ENCODE data around the gene ZC3H7B.
"Not testable (repeated sequence)": the region's sequence is repeated elsewhere in the genome, so short reads cannot be mapped to it uniquely, and the experiment has no call there.

Gene ZC3H7B

DNA sequence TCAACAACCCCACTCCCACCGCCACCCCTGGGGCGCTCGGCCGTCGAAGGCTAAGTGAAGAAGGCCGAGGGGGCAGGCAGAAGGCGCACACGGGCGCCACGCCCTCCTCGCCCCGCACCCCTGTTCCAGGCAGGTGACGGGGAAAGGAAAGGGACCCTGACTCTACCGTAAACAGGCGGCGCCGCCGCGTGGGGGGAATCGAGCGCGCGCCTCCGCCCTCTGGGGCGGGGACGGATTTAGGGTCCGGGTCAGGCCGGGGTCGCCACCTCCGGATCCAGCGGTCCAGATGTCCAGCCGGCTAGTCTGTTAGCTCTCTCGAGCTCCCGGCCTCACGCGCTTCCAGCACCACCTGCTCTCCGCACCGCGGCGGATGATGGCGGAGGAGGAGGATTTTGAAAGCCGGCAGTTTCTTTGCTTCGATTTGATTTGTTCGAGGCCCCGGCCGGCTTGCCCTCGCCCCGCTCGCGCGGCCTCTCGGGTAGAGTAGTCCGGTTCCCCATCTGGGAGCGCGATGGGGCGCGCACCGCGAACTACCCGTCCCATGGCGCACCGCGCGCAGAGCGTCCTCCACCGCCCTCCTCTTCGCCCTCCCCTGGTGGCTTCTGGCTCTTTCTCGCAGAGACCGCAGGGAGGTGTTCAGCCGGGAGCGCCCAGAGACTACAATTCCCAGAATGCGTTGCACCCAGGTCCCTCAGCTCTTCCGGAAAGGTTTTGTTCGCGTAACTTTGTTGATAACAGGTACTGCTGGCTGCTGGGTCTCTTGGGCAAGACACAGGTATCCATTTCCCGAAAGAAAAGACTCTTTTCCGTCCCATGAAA, 15.3 kb upstream of the ZC3H7B start, which contains the start of gene RANGAP1:
Gene RANGAP1 (minus strand): TSS at position 368 of the 819 bp plus-strand sequence. CDS start 5,143 bp downstream, outside the sequence.
- in situ Hi-C loops (cut with HindIII; ENCODE audit: low sequenced_read_pairs) = no loop called here

DNA sequence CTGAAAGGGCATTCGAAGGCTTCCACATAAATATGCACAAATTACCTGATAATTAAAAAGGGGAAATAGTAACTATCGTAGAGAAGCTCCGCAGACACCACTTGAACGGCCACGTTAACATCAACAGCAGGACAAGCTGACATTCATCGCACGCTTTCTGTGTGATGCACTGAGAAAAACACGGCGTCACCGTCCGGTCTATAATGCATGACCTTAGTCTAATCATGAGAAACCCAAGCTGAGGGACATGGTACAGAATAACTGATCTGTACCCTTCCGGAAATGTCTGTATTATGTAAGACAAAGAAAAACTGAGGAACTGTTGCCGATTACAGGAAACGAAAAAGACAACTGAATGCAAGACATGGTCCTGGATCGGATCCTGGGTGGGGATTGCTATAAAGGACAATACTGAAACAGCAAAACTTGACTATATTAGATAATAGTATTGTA, 14.7 kb upstream of the ZC3H7B start:
- in situ Hi-C loops (cut with HindIII; ENCODE audit: low sequenced_read_pairs) = no loop called here

DNA sequence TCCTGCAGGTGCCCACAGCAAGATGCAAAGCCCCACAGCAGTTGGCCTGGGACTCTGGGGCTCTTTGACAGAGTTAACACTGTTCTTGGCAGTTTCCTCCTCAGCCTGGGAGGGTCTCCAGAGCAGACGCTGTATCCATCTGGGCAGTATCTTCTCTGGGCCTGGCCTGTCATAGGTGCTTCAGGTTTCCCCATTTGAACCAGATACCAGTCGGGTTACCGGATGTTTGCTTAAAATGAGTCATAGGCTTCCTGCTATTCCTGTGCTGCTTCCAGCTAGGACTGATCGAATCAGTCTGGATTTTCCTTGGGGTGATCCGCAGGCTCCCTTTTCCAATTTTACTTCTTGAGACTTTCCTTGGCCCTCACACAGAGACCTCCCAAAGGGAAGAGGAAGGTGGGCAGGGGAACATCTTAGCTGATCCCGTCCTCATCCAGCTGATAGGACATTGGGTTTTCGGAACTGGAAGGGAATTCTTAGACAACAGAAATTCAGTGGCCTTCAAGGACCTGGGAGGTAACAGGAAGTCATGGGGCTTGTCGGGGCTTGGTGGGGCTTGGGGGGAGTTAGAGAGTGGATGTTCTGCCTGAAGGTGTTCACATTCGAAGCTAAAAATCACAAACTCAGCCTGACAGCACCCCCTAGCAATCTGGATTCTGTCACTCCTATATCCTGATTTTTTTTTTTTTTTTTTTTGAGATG, 12.9 kb upstream of the ZC3H7B start:
- in situ Hi-C loops (cut with HindIII; ENCODE audit: low sequenced_read_pairs) = no loop called here

DNA sequence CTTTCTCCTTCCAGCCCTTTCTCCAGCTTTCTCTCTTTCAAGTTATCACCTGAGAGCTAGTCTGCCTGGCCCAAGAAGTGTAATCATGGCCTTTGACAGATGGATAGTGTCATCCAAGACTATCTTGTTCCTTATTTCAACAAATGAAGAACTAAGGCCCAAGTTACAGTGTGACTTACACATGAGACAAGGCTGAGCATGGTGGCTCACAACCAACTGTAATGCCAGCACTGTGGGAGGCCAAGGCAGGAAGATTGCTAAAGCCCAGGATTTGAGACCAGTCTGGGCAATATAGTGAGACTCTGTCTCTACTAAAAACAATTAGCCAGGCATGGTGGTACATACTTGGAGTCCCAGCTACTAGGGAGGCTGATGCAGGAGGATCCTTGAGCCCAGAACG, 11.7 kb upstream of the ZC3H7B start:
- in situ Hi-C loops (cut with HindIII; ENCODE audit: low sequenced_read_pairs) = no loop called here

DNA sequence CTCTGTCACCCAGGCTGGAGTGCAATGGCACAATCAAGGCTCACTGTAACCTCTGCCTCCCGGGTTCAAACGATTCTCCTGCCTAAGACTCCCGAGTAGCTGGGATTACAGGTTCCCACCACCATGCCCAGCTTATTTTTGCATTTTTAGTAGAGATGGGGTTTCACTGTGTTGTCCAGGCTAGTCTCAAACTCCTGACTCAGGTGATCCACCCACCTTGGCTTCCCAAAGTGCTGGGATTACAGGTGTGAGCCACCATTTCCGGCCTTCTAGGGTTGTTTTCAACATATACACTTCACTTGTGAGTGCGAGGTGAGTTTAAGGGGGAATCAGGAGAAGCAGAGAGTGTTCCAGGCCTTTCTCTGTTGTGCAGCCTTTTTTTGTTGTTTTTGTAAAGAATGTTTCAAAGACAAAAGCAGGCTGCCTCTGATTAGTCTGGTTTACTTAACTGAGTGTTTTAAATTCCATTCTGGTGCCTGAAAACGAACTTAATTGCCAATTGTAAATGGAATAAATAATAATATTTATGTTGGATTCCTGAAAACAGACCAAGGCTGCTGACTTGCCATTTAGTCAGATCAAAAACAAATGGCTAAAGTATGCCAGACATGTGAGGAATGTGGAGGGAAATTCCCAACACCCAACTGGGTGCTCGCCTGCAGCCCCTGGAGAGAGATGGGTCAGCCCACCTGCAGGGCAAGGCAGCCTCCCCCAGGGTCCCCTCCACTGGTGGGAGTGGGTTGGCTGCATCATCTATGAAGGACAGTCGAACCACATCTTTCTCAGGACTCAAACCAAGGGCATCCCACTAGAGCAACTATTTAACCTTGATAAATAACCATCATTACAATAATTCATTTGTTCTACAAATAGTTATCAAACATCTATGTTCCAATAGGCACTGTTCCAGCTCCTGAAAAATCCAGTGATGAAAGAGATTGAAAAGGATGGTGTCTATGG, 10.8 kb upstream of the ZC3H7B start:
- in situ Hi-C loops (cut with HindIII; ENCODE audit: low sequenced_read_pairs) = no loop called here

DNA sequence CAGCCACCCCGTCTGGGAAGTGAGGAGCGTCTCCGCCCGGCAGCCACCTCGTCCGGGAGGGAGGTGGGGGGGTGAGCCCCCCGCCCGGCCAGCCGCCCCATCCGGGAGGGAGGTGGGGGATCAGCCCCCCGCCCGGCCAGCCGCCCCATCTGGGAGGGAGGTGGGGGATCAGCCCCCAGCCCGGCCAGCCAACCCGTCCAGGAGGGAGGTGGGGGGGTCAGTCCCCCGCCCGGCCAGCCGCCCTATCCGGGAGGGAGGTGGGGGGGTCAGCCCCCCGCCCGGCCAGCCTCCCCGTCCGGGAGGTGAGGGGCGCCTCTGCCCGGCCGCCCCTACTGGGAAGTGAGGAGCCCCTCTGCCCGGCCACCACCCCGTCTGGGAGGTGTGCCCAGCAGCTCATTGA, 6.5 kb upstream of the ZC3H7B start:
- in situ Hi-C loops (cut with HindIII; ENCODE audit: low sequenced_read_pairs) = not testable (repeated sequence)

DNA sequence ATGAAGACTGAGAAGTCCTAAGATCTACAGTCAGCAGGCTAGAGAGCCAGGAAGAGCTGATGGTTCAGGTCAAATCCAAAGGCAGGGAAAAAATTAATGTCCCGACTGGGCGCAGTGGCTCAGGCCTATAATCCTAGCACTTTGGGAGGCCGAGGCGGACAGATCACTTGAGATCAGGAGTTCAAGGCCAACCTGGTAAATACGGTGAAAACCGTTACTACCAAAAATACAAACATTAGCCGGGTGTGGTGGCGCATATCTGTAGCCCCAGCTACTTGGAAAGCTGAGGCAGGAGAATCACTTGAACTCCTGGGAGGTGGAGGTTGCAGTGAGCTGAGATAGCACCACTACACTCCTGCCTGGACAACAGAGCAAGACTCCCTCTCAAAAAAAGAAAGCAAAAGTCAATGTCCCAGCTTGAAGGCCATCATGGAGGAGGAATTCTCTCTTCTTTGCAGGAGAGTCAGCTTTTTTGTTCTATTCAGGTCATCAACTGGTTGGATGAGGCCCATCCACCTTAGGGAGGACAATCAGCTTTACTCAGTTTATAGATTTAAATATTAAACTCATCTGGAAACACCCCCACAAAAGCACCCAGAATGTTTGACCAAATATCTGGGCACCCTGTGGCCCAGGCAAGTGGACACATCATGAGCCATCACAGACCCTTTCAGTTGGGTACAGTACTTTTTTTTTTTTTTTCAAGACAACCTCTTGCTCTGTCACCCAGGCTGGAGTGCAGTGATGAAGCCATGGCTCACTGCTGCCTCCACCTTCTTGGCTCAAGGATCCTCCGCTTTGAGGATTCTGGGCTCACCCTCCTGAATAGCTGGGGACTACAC, 4.3 kb upstream of the ZC3H7B start:
- in situ Hi-C loops (cut with HindIII; ENCODE audit: low sequenced_read_pairs) = no loop called here

DNA sequence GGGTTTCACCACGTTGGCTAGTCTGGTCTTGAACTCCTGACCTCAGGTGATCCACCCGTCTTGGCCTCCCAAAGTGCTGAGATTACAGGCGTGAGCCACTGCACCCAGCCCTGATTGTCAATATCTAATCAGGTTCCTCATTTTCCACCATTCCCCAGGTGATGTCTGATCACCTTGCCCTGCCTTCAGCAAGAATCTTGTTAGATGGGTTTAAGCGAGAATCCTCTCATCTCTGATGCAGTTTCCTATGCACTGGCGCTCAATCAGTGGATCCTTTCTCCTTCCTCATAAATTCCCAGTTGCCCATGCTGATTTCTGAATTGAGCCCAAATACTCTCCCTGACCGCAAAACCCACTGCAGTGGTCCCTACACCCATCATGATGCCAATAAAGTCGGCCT, 664 bp upstream of the ZC3H7B start:
- in situ Hi-C loops (cut with HindIII; ENCODE audit: low sequenced_read_pairs) = no loop called here

DNA sequence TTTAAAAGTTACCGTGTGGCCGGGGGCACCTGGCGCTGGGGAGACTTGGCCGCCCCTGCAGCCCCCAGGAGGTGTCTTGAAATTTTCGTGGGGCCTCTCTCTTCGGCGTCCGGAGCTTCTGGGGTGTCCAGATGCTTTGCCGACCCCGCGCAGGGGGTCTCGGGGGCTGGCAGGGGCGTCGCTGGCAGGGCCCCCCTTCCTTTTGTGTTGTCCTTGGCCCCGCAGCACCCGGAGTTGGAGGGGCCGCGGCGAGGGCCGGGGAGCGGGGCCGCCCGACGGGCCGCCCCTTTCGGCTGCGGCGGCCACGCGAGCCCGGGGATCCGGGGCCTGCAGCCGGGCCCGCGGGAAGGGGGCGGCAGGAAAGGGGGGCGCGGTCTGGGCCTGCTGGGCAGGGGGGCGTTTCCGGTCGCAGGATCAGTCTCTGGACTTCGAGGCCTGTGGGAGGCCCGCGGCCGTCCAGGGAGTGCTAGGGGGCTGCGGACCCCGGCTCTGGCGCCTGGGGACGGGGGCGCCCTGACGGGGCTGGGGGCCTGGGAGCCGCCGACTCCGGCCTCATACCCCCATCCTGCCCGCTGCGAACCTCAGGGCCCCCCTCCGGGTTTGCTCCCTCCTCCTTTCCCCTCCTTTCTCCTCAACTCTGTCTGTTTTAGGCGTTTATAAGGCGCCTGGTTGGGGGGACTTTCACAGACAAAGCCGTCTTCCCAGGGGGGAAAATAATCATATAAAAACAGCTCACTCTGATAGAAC, 869 bp downstream of the ZC3H7B start:
- in situ Hi-C loops (cut with HindIII; ENCODE audit: low sequenced_read_pairs) = no loop called here

DNA sequence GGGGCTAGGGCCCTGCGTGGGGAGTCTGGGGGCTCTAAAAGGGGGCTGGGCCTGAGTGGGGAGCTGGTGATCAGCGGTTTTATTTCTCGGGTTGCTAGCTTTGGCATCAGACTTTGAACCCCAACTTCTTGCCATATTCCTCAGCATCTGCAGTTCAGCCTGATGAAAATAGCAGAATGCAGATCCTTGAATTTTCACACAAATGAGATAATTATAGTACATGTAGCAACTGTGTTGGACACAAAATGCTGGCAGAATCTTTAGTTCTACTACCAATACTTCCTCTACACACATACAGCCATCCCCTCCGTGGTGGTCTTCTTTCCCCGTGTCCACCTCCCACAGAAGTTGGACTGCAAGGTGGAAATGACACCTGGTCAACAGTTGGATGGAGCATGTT, 1.5 kb downstream of the ZC3H7B start:
- in situ Hi-C loops (cut with HindIII; ENCODE audit: low sequenced_read_pairs) = no loop called here

DNA sequence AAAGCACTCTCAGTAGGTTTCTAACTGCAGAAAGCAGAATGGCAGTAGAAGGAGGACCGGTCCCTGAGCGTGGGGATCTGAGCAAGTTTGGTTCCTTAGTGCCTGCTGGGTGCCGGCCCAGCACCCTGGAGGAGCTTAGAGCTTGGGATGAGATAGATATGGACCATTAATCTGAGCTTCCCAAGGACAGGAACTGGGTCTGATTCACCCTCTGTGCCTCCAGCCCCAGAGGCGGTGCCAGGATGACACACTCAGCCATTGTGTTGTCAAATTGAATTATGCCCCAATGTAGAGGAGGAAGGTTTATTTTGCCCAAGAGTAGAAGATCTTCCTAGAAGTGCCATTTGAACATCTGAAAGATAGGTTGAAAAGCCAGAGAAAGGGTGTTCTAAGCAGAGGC, 4.3 kb downstream of the ZC3H7B start:
- in situ Hi-C loops (cut with HindIII; ENCODE audit: low sequenced_read_pairs) = no loop called here

DNA sequence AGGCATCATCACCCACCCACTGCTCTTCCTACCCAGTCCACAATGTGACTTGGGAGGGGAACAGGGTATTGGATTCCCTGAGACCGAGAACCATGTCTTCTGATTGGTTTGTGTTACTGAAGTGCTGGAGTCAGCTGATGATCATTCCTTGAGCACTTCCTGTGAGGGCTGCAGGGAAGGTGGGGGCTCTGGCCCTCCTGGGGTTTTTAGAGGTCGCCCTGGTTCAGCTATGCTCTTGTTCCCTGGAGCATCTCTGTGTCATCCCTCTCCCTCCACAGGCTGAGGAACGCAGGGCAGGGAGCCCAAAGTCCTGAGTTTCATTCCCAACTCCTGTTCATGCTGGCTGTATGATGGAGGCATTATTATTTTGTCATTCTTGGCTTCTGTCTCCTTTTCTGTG, 6.7 kb downstream of the ZC3H7B start:
- in situ Hi-C loops (cut with HindIII; ENCODE audit: low sequenced_read_pairs) = no loop called here

DNA sequence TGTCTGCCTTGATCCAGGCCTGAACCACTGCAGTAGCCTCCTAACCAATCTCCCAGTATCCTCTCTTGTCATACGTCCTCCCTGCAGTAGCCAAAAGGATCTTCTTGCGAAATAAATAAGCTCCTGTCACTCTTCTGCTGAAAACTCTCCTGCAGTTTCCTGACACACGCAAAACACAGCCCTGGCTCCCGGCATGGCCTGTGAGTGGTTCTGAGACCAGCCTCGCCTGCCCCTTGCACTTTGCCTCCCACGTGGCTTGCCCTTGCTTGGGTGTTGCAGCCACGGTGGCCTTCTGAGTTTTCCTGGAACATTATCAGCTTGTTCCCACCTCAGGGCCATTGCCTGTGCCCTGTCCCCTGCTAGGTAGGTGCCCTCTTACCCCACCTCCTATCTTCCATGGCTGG, 7.2 kb downstream of the ZC3H7B start:
- in situ Hi-C loops (cut with HindIII; ENCODE audit: low sequenced_read_pairs) = no loop called here

DNA sequence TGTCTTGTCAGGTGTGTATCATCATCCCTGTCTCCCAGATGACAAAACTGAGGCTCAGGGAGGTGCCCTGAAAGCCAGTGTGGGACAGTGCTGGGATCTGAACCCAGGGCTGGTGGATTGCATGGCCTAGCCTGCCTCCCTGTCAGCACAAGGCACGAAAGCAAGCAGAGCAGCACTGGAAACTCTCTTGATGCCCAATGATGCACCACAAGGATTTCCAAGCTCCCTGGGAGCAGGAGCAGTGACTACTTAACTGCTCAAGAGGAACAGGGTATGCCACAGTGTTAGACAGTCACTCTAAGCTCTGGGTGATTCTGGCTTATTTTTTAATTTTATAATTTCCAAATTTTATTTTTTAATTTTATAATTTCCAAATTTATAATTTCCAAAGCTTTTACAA, 9.0 kb downstream of the ZC3H7B start:
- in situ Hi-C loops (cut with HindIII; ENCODE audit: low sequenced_read_pairs) = no loop called here

DNA sequence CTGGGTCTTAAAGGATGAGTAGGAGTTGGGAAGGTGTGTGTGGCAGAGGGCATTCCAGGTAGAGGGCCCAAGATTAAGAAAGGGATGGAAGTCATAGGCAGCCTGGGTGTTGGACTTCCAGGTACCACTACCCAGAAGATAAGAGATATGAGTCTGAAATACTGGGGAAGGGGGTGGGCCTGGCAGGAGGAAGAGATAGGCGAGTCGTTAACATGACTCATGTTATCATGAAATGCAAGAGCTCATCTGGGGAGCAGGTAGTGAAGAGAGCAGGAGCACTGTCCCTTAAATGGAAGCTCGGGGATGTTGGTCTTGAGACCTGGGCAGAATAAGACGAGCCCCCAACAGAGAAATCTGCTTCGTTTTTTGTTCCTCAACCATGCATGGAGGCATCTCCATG, 10.2 kb downstream of the ZC3H7B start:
- in situ Hi-C loops (cut with HindIII; ENCODE audit: low sequenced_read_pairs) = no loop called here

DNA sequence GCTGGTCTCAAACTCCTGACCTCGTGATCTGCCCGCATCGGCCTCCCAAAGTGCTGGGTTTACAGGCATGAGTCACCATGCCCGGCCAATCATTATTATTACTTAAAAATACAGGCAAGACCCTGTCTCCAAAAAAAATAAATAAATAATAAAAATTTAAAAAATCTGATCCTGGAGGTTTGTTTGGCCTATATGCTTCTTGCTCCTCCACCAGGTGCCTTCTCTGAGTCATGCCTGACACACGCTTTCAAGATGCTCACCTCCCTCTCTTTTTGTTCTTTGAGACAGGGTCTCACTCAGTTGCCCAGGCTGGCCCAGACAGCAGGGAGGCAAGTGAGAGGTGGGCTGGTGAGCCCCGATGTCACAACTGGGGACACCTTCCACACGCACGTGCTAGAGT, 13.5 kb downstream of the ZC3H7B start:
- in situ Hi-C loops (cut with HindIII; ENCODE audit: low sequenced_read_pairs) = no loop called here

DNA sequence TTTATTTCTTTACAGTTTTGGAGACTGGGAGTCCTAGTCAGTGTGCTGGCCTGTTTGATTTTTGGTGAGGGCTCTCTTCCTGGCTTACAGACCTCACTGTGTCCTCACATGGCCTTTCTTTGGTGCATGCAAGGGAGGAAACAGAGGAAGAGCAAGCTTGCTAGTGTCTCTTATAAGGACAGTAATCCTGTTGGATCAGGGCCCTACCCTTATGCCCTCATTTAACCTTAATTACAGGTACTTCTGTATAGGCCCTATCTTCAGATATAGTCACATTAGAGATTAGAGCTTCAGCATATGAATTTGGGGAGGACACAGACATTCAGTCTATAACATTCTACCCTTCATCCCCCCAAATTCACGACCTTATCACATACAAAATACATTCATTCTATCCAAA, 14.3 kb downstream of the ZC3H7B start:
- in situ Hi-C loops (cut with HindIII; ENCODE audit: low sequenced_read_pairs) = no loop called here

DNA sequence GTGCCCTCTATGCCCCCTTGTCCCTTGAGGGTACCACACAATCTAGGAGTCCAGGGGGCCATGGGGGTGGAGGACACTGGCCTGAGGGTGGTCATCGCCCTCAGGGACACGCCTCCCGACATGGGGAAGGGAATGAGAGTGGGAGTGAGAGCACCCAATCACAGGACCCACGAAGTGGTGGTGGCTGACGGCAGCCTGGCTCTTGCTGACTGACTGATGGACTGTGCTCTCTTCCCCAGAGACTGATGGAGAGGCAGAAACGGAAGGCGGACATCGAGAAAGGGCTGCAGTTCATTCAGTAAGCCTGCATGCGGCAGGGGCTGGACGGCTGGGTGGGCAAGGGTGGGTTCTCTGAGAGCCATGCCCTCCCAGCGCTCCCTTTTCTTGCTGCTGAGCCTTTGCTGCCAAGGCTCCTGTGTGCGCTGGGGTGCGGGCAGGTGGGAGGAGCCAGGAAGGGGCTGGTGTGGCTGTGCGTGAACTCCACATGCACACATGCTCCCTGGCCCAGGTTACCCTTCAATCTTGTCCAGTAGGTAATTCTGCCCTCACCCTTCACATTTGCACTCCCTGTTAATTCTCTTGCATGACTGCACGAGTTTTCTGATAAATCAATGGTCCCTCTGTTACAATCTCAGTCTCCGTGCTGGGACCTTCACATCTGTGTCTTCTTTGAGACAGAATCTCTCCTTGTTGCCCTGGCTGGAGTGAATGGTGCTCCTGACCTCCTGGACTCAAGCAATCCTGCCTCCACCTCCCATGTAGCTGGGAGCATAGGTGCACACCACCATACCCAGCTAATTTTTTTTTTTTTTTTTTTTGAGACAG, 19.3 kb downstream of the ZC3H7B start:
- in situ Hi-C loops (cut with HindIII; ENCODE audit: low sequenced_read_pairs) = no loop called here
